D341Med (cell line): ENCODE results near the gene SMAD1.

ENCODE experiments used
- DNase-seq: peaks from one replicate; pipeline ENCODE4 v3.0.0; 2012; ENCODE audit warnings: low spot score

The SMAD1 gene

GRCh38 chr4:145481164-145481941 lies at the start of gene SMAD1:
TSS of gene SMAD1 (plus strand) at chr4:145481853. CDS start at chr4:145514614, 32,761 bp downstream.
- DNase-seq = peak; percentile 90

GRCh38 chr4:145433684-145434083 lies 48.0 kb upstream of the SMAD1 start:
- DNase-seq = no peak

GRCh38 chr4:145435646-145436045 lies 46.0 kb upstream of the SMAD1 start:
- no peak for DNase-seq

GRCh38 chr4:145436114-145436513 lies 45.5 kb upstream of the SMAD1 start:
- DNase-seq = no peak

- no peak for DNase-seq
Observed at GRCh38 chr4:145436796-145437195, 44.9 kb upstream of the SMAD1 start.

- no peak for DNase-seq
Observed at GRCh38 chr4:145437466-145437865, 44.2 kb upstream of the SMAD1 start.

GRCh38 chr4:145438298-145438697 lies 43.4 kb upstream of the SMAD1 start:
- DNase-seq = no peak

- no peak for DNase-seq
Observed at GRCh38 chr4:145440292-145441007, 41.2 kb upstream of the SMAD1 start.

DNA sequence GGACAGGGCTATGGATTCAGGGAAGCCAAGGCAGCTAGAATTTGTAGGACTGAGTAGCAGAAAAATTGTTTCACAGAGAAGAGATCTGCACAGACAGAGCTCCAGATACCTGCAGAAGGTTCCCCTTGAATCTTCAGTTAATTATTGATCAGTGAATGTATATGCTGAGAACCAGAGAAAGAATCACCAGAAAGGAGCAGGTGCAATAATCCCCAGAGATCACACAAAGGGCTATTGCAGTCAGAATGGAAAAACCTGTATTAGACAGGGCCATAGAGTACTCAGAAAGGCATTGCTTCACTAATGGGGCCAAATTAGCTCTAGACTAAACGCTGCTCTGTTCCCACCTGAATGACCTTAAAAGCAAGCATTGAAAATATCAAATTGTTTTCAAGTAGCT lies 35.5 kb upstream of the SMAD1 start:
- no peak for DNase-seq

- DNase-seq = no peak
Observed at GRCh38 chr4:145451895-145452294, 29.8 kb upstream of the SMAD1 start.

GRCh38 chr4:145452447-145453162 lies 29.0 kb upstream of the SMAD1 start:
- DNase-seq = no peak

DNA sequence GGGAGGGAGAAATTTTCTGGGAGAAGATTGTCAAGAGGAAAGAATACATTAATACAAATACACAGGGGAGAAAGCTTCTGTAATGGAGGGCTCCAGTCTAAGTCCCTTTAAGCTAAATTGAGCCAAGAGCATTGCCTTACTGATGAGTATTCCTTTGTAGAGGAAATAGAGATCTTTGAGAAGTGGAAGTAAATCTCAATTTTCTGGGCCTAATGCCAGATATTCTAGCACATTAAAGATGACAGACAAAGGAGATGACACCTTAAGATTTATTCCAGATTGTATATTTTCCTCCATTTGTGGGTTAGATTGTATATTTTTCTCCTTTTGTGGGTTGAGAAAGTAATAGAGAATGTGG lies 28.5 kb upstream of the SMAD1 start:
- no peak for DNase-seq

DNA sequence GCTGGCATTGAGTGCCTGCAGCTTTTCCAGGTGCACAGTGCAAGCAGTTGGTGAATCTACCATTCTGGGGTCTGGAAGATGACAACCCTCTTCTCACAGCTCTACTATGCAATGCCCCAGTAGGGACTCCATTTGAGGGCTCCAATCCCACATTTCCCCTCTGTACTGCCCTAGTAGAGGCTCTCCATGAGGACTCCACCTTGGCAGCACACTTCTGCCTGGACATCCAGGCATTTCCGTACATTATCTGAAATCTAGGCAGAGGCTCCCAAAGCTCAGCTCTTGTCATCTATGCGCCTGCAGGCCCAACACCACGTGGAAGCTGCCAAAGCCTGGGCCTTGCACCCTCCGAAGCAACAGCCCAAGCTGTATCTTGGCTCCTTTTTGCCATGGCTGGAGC lies 8.4 kb upstream of the SMAD1 start:
- no peak for DNase-seq

GRCh38 chr4:145480257-145480656 lies 1.4 kb upstream of the SMAD1 start:
- no peak for DNase-seq

DNA sequence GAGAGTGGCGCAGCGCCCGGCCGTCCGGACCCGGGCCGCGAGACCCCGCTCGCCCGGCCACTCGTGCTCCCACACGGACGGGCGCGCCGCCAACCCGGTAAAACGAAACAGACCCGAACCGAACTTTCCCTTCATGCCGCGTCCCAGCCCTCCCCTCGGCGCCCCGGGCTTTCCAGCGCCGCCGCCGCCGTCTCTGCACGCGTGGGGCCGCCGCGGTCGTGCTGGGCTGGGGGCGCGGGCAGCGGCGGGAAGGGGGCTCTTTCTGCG lies 222 bp downstream of the SMAD1 start:
- DNase-seq = no peak

DNA sequence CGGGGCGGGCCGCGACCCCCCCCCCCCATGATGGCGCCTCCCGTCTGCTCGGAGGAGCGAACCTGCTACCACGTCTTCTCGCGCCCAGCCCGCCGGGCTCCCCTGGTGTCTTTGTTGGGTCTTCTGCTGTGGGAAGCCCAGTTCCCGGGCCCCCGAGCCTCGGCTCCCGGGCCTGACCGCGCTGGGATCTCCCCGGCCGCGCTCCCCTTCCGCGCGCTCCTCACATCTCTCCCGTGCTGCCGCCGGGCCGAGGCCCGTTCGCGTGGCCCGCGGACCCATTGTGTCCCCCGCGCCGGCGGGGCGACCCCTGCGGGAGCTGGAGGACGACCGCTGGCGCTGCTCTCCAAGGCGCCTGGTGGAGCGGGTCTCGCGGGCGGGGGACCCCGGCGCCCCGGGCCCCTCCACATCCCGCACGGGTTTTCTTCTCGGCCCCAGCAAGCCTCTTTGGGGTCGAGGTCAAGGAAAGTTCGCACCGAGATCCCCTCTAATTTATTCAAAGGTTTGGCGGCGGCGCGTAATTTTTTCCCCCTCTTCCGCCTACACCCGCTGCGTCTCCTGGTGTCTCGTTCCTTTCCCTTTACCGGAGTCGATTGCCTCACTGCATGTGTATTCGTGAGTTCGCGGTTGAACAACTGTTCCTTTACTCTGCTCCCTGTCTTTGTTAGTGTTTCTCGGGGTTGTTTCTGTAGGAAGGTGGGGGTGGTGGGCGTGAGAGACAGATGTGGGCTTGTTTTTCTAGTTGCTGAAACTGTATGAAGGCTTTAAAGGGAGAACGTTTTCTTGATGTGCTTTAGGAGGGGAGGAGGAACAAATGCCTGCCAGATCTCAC lies 770 bp downstream of the SMAD1 start:
- peak; percentile 81 for DNase-seq

GRCh38 chr4:145483514-145483913 lies 1.9 kb downstream of the SMAD1 start:
- no peak for DNase-seq

- no peak for DNase-seq
Observed at GRCh38 chr4:145484225-145484846, 2.7 kb downstream of the SMAD1 start.

DNA sequence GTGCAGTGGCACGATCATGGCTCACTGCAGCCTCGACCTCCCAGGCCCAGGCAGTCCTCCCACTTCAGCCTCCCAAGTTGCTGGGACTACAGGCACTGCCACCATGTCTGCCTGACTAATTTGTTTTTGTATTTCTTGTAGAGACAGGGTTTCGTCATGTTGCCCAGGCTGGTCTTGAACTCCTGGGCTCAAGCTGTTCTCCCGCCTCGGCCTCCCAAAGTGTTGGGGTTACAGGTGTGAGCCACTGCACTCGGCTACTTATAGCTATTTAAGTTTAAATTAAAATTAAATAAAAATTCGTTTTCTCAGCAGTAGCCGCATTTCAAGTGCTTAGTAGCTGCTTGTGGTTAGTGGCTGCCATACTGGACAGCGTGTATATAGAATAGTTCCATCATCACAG lies 3.5 kb downstream of the SMAD1 start:
- DNase-seq = no peak

- DNase-seq = no peak
Observed at GRCh38 chr4:145486603-145487002, 5.0 kb downstream of the SMAD1 start.

GRCh38 chr4:145487631-145488030 lies 6.0 kb downstream of the SMAD1 start:
- DNase-seq = no peak

- DNase-seq = no peak
Observed at GRCh38 chr4:145488310-145488709, 6.7 kb downstream of the SMAD1 start.
